ENCODE measurements around the gene SH3PXD2B. TPM values are rescaled to one million over a fixed set of nuclear protein-coding genes. Genes with fewer than 3 reads are reported as not detected.

The SH3PXD2B gene
- polyA plus RNA-seq, 3 donors, result 0.19 to 0.77 (median 0.31) TPM

DNA sequence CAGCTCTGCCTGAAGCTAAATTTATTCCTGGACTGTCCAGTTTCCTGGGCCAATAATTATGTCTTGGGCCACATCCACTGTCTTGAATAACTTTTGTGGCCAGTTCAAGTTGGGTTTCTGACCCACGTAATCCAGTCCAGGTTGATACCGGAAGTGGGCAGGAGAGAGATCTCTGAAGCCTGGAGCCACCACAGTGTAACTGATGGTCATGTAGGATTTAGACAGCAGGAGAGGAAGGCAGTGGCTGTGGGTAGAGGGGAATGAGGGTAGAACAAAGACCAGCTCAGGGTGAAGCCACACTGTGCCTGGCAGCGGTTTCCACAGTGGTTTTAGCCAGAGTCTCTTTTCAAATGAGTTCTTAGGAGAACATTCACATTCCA lies 30.2 kb downstream of the SH3PXD2B start:
- peaks cover 3 to 18% of the 10 kb centered on the region in 2 donors for H3K27me3 ChIP-seq (ENCODE audit: control insufficient read depth in 2 of 2, insufficient read depth in 2 of 2, low read length in 2 of 2)
- 100% methylated on average over 1 of the region's 3 CpGs for WGBS (ENCODE audit: insufficient coverage)
- no peak overlapping the region for H3K9ac ChIP-seq (ENCODE audit: insufficient read depth, low read length, poor library complexity, severe bottlenecking)
- no peaks in the 10 kb centered on the region for H3K9me3 ChIP-seq (replicated peaks in 1 of 2; ENCODE audit: control insufficient read depth in 1 of 2, insufficient read depth in 1 of 2, low read length in 2 of 2)
- intact Hi-C loops (cut with micrococcal nuclease), result loop anchor here in 1 of 2 donors (5.0 kb wide), 1 partner anchor 33 kb away; no protein-coding TSS in a partner anchor
- H3K4me3 ChIP-seq (replicated peaks in 1 of 3; ENCODE audit: low read depth in 2 of 3, low read length in 3 of 3), result no peak overlapping the region
- no peak for TF ChIP-seq CTCF (IDR thresholded peaks at IDR 0.05)
- H3K79me2 ChIP-seq (ENCODE audit: insufficient read depth, low read length), result no peaks in the 10 kb centered on the region
- Mint-ChIP-seq H3K36me3 (peaks cover 0 to 2% of the 10 kb centered on the region in 2 donors), H3K4me1 (peaks cover 36% of the 10 kb centered on the region), H3K27me3 (ENCODE audit: low read depth in 3 of 3) (peaks cover 15 to 27% (median 22%) of the 10 kb centered on the region in 3 donors), H3K4me3 (no peak overlapping the region), H3K27ac (no peak overlapping the region), H3K9me3 (peaks cover 0 to 2% (median 0%) of the 10 kb centered on the region in 7 donors)
- H3K4me2 ChIP-seq (replicated peaks; ENCODE audit: extremely low read depth, low read length, poor library complexity, severe bottlenecking), result no peak overlapping the region
- DNase-seq, result no peak
- peaks cover 28 to 32% of the 10 kb centered on the region in 2 donors for H3K4me1 ChIP-seq (ENCODE audit: control insufficient read depth in 1 of 2, insufficient read depth in 2 of 2, low read length in 2 of 2)
- H3K36me3 ChIP-seq (replicated peaks in 1 of 2; ENCODE audit: control insufficient read depth in 1 of 2, insufficient read depth in 2 of 2, low read length in 2 of 2), result no peaks in the 10 kb centered on the region
- no peaks in the 10 kb centered on the region for H4K20me1 ChIP-seq (ENCODE audit: insufficient read depth, low read length)
- no peak overlapping the region for H2AFZ ChIP-seq (ENCODE audit: insufficient read depth, low read depth, low read length, poor library complexity, severe bottlenecking)
- no peak overlapping the region for H3K27ac ChIP-seq (ENCODE audit: low read depth in 1 of 2, low read length in 2 of 2)

DNA sequence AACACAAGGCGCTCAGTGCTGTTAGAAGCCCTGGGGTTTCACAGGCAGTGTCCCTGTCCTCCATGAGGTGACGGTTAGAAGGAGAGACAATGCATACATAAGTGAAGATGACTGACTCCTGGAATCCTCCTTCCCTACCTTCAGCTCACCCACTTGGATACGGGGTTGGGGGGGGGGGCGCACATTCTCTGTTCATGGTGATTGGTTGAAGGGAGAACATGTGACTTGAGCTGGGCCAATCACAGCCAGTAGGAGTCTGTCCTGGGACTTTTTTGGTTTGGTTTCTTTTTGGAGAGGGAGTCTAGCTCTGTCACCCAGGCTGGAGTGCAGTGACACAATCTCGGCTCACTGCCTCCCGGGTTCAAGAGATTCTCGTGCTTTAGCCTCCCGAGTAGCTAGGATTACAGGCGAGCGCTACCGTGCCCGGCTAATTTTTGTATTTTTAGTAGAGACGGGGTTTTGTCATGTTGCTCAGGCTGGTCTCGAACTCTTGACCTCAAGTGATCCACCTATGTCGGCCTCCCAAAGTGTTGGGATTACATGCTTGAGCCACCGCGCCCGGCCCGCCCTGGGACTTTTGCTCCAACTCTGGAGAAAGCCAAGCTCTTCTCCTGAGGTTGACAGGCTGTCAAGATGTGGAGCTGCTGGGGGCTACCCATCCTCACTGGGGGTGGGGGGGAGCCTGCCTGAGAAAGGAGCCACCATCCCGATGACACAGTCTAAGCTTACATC lies 30.8 kb downstream of the SH3PXD2B start:
- H3K27me3 ChIP-seq (ENCODE audit: control insufficient read depth in 2 of 2, insufficient read depth in 2 of 2, low read length in 2 of 2), result peaks cover 3 to 18% of the 10 kb centered on the region in 2 donors
- no peaks in the 10 kb centered on the region for H3K79me2 ChIP-seq (ENCODE audit: insufficient read depth, low read length)
- H3K9me3 ChIP-seq (replicated peaks in 1 of 2; ENCODE audit: control insufficient read depth in 1 of 2, insufficient read depth in 1 of 2, low read length in 2 of 2), result no peaks in the 10 kb centered on the region
- Mint-ChIP-seq H3K4me1 (peaks cover 35% of the 10 kb centered on the region), H3K27ac (peak overlapping the region in 1 of 7 donors; percentile 33), H3K4me3 (no peak overlapping the region), H3K9me3 (peaks cover 0 to 2% (median 0%) of the 10 kb centered on the region in 7 donors), H3K27me3 (ENCODE audit: low read depth in 3 of 3) (peaks cover 15 to 27% (median 22%) of the 10 kb centered on the region in 3 donors), H3K36me3 (peaks cover 0 to 2% of the 10 kb centered on the region in 2 donors)
- no peak overlapping the region for H3K27ac ChIP-seq (ENCODE audit: low read depth in 1 of 2, low read length in 2 of 2)
- no peak overlapping the region for H2AFZ ChIP-seq (ENCODE audit: insufficient read depth, low read depth, low read length, poor library complexity, severe bottlenecking)
- 99% methylated on average over 14 of the region's 20 CpGs for WGBS (ENCODE audit: insufficient coverage)
- H3K4me3 ChIP-seq (replicated peaks in 1 of 3; ENCODE audit: low read depth in 2 of 3, low read length in 3 of 3), result no peak overlapping the region
- no peaks in the 10 kb centered on the region for H3K36me3 ChIP-seq (replicated peaks in 1 of 2; ENCODE audit: control insufficient read depth in 1 of 2, insufficient read depth in 2 of 2, low read length in 2 of 2)
- H3K9ac ChIP-seq (ENCODE audit: insufficient read depth, low read length, poor library complexity, severe bottlenecking), result no peak overlapping the region
- no peak for TF ChIP-seq CTCF (IDR thresholded peaks at IDR 0.05)
- no peak overlapping the region for H3K4me2 ChIP-seq (replicated peaks; ENCODE audit: extremely low read depth, low read length, poor library complexity, severe bottlenecking)
- intact Hi-C loops (cut with micrococcal nuclease), result loop anchor here in 1 of 2 donors (5.0 kb wide), 1 partner anchor 34 kb away; no protein-coding TSS in a partner anchor
- peaks cover 24 to 32% of the 10 kb centered on the region in 2 donors for H3K4me1 ChIP-seq (ENCODE audit: control insufficient read depth in 1 of 2, insufficient read depth in 2 of 2, low read length in 2 of 2)
- DNase-seq, result no peak
- H4K20me1 ChIP-seq (ENCODE audit: insufficient read depth, low read length), result no peaks in the 10 kb centered on the region

Measured in CD14-positive monocyte (primary cell).